ENCODE results near the gene PRKAG1.

The PRKAG1 gene

DNA sequence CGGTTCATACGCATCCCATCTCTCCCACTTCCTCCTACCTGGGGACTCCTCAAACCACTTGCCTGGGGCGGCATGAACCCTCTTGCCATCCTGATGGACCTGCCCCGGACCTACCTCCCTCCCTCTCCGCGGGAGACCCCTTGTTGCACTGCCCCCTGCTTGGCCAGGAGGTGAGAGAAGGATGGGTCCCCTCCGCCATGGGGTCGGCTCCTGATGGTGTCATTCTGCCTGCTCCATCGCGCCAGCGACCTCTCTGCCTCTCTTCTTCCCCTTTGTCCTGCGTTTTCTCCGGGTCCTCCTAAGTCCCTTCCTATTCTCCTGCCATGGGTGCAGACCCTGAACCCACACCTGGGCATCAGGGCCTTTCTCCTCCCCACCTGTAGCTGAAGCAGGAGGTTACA lies 36.8 kb downstream of the PRKAG1 start:
- no peak for DNase-seq (ENCODE audit: low read depth)

DNA sequence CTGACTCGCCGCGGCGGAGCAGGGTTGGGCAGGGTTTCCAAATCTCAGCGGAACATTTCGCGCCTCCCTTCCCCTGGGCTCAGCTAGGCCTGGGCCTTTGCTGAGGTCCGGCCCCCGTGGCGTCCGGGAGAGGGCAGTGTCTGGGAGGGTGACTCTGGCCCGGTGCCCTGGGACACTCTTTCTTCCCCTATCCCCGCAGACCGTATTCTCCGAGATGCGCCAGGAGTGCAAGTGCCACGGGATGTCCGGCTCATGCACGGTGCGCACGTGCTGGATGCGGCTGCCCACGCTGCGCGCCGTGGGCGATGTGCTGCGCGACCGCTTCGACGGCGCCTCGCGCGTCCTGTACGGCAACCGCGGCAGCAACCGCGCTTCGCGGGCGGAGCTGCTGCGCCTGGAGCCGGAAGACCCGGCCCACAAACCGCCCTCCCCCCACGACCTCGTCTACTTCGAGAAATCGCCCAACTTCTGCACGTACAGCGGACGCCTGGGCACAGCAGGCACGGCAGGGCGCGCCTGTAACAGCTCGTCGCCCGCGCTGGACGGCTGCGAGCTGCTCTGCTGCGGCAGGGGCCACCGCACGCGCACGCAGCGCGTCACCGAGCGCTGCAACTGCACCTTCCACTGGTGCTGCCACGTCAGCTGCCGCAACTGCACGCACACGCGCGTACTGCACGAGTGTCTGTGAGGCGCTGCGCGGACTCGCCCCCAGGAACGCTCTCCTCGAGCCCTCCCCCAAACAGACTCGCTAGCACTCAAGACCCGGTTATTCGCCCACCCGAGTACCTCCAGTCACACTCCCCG lies 37.4 kb downstream of the PRKAG1 start:
- DNase-seq (ENCODE audit: low read depth), result no peak

DNA sequence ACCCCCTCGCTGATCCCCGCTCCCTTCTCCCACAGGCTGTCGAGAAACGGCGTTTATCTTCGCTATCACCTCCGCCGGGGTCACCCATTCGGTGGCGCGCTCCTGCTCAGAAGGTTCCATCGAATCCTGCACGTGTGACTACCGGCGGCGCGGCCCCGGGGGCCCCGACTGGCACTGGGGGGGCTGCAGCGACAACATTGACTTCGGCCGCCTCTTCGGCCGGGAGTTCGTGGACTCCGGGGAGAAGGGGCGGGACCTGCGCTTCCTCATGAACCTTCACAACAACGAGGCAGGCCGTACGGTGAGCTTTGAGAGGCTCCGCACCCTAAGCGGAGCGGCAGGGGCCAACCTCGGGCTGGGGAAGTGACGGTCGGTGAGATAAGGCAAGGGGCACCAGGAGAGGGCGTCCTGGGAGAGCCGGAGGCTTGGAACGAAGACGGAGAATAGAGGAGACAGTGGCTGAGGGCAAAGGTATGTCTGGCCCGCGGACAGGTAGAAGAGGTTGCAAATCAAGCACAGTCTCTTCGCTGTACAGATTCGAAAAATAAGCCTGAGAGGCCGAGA lies 38.1 kb downstream of the PRKAG1 start:
- DNase-seq (ENCODE audit: low read depth), result no peak

DNA sequence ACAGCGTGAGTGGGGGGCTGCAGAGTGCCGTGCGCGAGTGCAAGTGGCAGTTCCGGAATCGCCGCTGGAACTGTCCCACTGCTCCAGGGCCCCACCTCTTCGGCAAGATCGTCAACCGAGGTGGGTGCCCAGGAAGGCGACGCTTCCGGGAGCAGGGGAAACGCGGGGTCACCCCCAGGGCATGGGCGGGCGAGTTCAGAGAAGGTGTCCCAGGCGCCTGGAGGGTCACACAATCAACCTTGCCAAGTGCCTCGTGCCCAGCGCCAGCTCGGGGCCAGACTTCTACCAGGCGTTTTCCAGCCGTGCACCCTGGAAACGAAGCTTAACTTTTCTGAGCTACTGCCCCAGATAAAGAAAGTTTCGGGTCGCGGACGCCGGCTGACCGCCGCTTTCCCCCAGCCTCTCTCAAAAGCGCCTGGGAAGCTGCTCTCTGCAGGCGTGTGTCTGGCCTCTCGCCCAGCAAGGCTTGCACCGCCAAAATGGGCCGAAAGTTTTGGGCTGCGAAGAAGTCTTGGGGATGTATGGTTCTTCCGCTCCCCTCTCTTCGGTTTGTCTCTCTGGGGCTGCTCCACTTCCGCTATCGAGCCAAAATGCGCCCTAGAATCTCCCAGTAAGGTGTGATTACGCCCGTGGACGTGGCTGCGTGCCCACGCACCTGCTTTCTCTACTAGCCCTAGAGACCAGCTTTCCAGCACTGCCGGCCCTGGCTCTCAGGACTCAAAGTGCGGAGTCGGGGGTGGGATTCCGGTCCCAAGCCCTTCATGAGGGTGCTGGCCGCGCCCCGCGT lies 38.8 kb downstream of the PRKAG1 start:
- no peak for DNase-seq (ENCODE audit: low read depth)

DNA sequence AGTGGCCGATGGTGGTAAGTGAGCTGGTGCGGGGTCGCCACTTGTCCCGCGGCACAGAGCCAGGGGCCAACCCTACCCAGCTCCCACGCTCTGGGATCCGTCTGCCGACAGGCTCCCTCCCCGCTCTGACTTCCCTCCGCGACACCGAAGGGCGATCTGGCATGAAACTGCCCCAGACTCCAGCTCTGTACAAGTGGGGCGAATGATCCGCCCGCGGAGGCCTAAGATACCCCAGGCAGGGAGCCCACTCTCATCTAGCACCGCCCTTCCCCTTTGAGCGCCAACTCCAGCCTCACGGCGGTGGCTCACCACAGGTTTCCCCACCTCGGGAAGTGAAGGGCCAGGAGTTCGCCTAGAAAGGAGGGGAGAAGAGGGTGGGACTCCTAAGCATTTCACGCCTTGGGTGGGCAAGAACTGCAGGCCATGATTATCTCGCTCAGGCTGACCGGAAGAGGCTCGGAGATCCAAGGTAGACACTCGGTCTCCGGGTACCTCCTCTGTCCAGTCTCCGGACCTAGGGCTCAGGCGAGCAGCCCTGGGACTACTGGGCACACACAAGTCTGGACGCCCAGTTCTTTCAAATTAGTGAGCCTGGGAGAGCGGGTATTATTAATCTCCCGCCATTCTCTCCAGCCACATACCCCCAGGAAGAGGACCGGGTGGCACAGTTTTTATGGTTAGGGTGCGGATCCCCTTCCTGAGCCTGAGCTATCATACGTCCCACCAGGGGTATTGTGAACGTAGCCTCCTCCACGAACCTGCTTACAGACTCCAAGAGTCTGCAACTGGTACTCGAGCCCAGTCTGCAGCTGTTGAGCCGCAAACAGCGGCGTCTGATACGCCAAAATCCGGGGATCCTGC lies 39.6 kb downstream of the PRKAG1 start:
- no peak for DNase-seq (ENCODE audit: low read depth)

DNA sequence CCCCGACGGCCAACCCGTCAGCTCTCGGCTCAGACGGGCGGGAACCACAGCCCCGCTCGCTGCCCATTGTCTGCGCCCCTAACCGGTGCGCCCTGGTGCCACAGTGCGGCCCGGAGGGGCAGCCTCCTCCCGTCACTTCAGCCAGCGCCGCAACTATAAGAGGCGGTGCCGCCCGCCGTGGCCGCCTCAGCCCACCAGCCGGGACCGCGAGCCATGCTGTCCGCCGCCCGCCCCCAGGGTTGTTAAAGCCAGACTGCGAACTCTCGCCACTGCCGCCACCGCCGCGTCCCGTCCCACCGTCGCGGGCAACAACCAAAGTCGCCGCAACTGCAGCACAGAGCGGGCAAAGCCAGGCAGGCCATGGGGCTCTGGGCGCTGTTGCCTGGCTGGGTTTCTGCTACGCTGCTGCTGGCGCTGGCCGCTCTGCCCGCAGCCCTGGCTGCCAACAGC lies 40.3 kb downstream of the PRKAG1 start, which contains the start of gene WNT1:
TSS of gene WNT1 (plus strand) at position 32 of the 450 bp plus-strand sequence. CDS start at position 361, 329 bp downstream.
- no peak for DNase-seq (ENCODE audit: low read depth)

DNA sequence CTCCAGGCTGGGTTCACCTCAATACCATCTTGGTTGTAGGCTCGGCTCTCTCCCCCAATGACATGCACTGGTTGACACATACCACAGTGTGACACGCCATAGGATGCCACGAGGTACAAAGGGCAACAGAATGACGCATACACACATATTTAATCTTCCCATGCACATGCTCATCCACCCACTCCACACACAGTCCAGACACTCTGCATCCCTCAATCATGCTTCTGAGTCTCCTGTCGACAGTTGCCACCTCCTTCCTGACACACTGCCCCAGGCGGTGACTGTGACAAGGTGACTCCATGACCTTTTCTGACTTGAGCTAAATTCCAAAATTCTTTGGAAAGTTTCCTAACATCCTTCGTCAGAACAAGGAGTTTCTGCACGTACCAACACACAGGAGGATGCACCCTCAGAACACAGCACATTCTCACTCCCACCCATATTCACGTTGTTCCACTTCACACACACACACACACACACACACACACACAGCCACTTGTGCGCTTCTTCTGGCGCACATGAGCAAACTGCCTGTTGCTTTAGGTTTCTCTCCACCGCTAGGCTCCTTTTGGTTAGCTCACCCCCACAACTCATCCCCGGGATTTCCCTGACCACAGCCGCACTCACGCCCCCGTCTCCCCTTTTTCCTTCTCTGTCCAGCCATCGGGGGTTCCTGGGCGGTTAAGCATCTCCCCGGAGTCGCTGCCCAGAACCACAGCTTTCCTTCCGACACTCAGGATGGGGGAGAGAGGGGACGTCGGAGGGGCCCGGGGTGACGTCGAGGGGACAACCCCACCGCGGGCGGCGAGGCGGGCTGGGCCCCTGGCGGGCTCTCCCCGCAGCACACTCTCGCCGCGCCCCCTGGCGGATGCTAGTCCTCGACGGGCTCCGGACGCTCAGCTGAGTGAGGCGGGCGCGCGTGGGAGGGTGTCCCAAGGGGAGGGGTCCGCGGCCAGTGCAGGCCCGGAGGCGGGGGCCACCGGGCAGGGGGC lies 41.0 kb downstream of the PRKAG1 start:
- no peak for DNase-seq (ENCODE audit: low read depth)

DNA sequence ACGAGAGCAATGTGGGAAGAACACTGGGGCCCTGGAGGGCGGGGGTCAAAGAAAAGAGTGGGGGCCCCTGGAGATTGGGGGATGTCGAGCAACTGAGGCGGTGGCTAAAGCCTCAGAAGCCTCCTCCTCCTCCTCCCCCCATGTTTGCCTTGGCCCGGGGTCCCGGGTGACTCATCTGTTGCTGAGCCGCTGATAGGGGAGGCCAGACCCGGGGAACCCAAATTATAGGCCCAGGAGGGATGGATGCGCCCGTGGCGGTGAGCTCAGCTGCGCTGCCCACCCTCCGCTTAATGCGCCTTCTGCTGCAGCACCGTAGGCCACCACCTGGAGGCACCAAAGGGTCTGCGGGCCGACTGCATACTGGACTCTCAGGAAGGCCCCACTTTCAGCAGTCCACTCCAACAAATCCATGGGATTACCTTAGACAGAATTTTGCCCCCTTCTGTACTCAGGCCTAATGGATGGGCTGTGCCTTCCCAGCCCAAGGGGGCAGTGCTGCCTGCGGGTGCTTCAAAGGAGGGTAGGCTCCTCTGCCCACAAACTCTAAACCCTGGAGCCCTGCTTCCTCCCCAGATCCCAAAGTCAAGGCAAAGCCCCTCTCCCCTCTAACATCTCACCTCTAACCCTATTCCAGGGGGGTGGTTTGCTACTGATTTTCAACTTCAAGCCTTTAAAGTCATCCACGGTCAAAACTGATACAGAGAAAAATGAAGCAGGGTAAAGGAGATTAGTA lies 44.5 kb downstream of the PRKAG1 start:
- peak; percentile 52 for DNase-seq (ENCODE audit: low read depth)

DNA sequence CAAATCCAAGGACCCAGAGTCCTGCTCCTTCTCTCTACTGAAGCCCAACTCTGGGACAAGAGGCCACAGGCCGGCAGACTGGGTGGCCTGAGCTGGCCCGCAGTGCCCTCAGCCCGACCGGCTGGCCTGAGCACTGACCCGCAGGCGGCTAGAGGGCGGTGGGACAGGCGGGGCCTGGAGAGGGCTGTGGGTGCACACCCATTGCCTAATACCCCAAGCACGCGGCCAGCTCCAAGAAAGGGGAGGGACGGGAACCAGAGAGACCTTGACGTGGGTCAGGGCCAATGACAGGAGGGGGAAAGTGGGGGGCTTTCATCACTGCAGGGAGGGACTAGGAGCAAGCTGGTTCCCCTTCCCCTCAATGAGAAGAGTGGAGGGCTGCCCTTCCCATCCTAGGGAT lies 45.0 kb downstream of the PRKAG1 start:
- DNase-seq (ENCODE audit: low read depth), result no peak

DNA sequence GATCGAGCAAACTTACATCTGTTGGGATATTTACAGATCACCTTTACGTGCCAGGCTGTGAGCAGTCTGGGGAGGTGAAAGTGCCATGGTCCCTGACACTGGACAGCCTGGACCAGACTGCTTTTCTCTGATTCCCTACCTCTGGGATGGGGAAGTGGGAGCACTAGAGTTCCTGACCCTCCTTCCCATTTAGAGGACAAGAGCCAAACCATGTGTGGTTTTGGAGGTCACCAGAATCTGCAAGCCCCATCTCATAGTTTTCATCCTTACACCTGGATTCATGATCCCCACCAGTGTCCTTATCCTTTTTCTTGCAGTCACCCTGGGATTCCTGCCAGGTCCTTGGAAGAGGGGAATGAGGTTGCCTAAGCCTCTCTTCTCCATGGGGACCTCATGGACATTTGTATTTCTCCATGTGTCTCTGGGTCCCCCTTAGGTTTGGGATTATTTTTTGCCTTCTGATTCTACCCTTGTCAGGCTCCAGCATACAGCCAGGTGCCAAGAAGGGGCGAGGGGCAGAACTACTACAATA lies 45.6 kb downstream of the PRKAG1 start:
- no peak for DNase-seq (ENCODE audit: low read depth)

DNA sequence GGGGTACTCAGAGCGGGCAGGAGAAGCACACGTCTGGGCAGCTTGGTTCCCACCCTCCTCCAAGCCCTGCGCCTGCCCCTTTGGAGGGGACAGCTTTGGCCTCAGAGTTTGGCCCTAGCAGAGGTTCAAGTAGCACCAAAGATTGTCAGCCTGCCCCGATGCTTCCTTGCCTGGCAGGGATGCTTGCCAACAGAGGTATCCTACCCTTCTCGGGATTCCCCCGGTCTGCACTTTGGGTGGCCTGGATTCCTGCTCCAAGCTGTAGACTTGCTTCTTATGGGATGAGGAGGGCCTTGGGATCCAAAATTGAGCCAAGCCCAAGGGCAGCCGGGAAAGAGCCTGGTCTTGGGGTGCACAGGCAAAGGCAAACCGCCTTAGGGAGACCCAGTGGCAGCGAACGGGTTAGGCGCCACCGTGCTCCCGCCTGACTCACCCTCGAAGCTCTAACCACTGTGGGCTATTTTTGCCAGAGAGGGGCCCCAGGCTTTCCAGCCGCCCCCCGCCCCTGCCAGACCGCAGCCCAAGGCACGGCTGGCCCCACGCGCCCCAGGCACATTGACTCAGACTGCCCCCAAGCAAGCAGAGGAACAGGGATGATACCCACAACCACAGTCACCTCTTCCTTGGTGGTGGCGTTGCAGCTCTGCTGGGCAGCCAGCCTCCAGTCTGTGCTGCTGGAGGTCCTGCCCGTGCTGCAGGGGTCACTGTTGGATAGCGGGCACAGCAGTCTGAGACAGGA lies 46.2 kb downstream of the PRKAG1 start:
- DNase-seq (ENCODE audit: low read depth), result peak; percentile 38

DNA sequence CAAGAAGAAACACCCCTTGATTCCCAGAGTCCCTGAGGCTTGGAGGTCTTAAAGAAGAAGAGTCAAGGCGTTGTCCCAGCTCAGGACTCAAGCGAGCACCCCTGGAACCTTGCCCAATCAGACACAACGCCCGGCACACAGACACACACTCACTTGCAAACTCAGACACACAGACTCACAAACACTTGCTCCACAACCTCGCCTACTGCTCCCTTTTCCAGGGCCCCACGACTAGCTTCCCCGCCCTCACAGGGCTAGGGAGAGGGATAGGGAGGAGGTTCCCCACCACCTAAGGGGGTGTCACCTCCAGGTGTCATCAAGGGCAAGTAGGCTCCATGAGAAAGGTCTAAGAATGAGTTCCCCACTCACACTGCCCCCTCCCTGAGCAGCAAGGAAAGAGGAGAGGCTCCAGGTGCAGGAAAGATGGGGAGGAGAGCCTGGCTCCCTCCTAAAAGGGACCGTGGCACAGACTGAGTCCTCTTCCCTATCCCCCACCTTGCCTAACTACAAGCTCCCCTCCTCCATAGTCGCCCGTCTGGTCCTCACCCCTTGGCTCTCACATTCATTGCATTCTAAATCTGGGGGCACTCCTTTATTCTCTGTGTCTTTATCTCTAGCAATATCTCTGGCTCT lies 47.8 kb downstream of the PRKAG1 start:
- DNase-seq (ENCODE audit: low read depth), result no peak

DNA sequence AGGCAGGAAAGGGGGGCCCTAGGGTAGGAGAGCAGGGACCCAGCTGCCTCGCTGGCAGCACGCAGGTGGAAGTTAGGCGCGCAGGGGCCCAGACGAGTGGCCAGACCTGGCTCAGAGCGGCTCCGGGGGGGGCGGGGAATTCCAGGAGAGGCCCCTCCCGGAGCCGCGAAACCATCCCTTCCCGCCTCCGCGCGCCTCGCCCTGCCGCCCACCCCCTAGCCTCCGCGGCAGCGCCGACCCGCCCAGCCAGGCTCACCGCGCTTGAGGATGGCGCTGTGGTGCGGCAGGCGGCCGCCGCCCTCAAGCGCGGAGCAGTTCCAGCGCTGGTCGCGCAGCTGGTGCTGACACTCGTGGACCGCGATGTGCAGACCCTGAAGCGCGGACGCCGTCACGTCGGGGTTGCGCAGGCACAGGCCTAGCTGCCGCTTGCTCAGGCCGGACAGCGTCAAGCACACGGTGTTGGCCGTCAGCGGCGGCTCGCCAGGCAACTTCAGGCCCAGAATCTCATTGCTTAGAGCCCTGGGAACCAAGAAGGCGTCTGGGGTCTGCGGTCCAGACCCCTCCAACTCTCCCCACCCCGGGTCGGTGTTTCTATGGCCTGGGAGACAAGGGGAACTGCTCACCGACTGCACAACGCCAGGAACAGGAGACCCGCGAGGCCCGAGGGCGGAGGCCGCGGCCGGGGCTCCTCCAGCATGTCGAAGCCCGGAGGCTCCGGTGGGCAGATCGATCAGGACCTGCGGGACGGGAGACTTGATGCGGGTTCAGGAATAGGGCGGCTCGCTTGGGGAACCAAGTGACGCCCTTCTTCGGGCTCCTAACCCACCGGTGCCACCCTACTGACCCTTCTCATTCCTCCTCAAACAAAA lies 48.5 kb downstream of the PRKAG1 start:
- no peak for DNase-seq (ENCODE audit: low read depth)

DNA sequence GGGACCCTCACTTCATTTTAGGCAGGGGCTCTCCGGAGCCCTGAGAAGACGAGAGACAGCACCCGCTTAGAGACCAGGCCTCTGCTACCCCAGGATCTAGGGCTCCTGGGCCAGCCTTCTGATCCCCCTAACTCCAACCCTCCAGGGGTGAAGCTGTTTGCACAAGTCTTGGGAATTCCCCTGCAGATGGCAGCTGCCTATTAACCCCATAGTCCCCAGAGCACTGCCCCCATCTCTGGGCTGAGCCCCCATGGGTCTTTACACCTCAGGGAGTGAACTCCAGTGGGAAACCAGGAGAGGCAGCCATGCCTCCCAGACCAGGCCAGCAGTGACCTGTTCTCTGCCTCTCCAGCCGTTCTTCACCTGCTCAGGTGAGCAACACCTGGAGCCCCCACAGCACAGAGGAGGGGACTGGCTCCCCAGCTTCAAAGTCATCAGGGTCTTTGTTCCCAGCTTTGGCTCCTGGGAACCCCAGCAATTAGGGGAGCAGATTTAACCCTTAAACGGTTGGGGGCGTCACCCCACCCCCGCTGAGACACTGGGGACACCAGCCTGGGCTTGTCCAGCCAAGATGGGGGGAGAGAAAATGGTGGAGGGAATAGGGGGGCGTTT lies 49.3 kb downstream of the PRKAG1 start:
- no peak for DNase-seq (ENCODE audit: low read depth)

DNA sequence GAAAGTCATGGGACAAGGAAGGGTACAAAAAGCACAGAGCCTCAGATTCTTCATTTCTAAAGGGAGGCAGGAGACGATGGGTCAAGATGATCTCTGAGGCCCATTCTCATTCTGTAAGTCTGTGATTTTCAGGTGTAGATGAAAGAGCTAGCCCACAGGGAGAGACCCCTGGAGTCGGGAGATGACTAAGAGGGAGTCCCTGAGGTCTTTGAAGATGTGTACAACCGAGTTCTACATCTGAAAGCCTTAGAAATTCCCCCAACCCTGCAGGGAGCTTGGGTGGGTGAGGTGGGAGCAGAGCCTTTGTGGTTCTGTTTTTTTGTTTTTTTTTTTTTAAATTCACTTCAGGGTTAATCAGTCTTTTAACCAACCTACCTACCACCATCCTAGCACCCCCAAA lies 50.1 kb downstream of the PRKAG1 start:
- no peak for DNase-seq (ENCODE audit: low read depth)

DNA sequence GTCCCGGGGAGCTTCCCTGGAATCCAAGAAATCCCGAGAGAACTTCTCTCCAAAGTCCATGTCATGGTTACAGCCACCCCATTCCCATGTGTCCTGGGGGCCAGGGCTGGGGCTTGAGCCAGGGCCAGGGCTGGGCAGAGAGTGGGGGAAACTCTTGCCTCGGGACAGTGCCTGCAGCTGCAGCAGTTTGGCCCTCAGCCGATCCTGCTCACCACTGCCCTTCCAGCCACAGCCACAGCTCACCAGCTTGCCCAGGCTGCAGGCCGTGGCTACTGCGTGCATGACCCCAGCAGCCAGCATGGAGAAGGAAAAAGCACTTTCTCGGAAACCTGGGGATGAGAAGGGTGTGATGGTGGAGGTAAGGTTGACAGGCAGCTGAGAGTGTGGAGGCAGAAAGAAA lies 50.6 kb downstream of the PRKAG1 start:
- DNase-seq (ENCODE audit: low read depth), result no peak

Data from amniotic epithelial cell (primary cell).